ENCODE data around the gene NLN.
"Not testable (repeated sequence)": the region's sequence is repeated elsewhere in the genome, so short reads cannot be mapped to it uniquely, and the experiment has no call there.

The NLN gene

GRCh38 chr5:65721720-65722574 is at the start of gene NLN, which contains the start of gene SGTB:
Gene NLN, plus strand, starts transcription at chr5:65722205. Its CDS starts 169 bp downstream, at chr5:65722374.
Gene SGTB, minus strand, starts transcription at chr5:65722109. Its CDS starts 1,302 bp downstream, at chr5:65720807.
- no peak for DNase-seq (ENCODE audit: low read depth)
- peak within 1 kb of the TSS; percentile 56 for H3K4me3 ChIP-seq (ENCODE audit: low read length)
- TF ChIP-seq CTCF (conservative IDR thresholded peaks at IDR 0.05; ENCODE audit: low read depth, low read length), result no peak

GRCh38 chr5:65672796-65673195 is 49.2 kb upstream of the NLN start:
- H3K4me3 ChIP-seq (ENCODE audit: low read length), result no peak overlapping the region
- DNase-seq (ENCODE audit: low read depth), result no peak
- TF ChIP-seq CTCF (conservative IDR thresholded peaks at IDR 0.05; ENCODE audit: low read depth, low read length), result no peak

- TF ChIP-seq CTCF (conservative IDR thresholded peaks at IDR 0.05; ENCODE audit: low read depth, low read length), result no peak
- no peak for DNase-seq (ENCODE audit: low read depth)
- no peak overlapping the region for H3K4me3 ChIP-seq (ENCODE audit: low read length)
Measured at GRCh38 chr5:65674749-65675148, 47.3 kb upstream of the NLN start.

- not testable (repeated sequence) for H3K4me3 ChIP-seq (ENCODE audit: low read length); DNase-seq (ENCODE audit: low read depth)
Measured at GRCh38 chr5:65676056-65676455, 45.9 kb upstream of the NLN start.

GRCh38 chr5:65682148-65682547 is 39.9 kb upstream of the NLN start:
- TF ChIP-seq CTCF (conservative IDR thresholded peaks at IDR 0.05; ENCODE audit: low read depth, low read length), result no peak
- H3K4me3 ChIP-seq (ENCODE audit: low read length), result no peak overlapping the region
- DNase-seq (ENCODE audit: low read depth), result no peak

- no peak overlapping the region for H3K4me3 ChIP-seq (ENCODE audit: low read length)
- no peak for TF ChIP-seq CTCF (conservative IDR thresholded peaks at IDR 0.05; ENCODE audit: low read depth, low read length)
- DNase-seq (ENCODE audit: low read depth), result no peak
Measured at GRCh38 chr5:65693121-65693520, 28.9 kb upstream of the NLN start.

- no peak for DNase-seq (ENCODE audit: low read depth)
- H3K4me3 ChIP-seq (ENCODE audit: low read length), result no peak overlapping the region
- no peak for TF ChIP-seq CTCF (conservative IDR thresholded peaks at IDR 0.05; ENCODE audit: low read depth, low read length)
Measured at GRCh38 chr5:65695162-65695755, 26.7 kb upstream of the NLN start.
